GM19238 (cell line): ENCODE results near the gene SHANK3.

Experiments
- DNase-seq: peaks from one replicate; pipeline ENCODE4 v3.0.0; 2011; ENCODE audit warnings: low spot score; ENCODE audit not compliant: insufficient read length

SHANK3 gene

GRCh38 chr22:50699001-50699755 lies 26.6 kb downstream of the SHANK3 start:
- no peak for DNase-seq

- DNase-seq: no peak
Observed at GRCh38 chr22:50699756-50700386, 27.2 kb downstream of the SHANK3 start.

DNA sequence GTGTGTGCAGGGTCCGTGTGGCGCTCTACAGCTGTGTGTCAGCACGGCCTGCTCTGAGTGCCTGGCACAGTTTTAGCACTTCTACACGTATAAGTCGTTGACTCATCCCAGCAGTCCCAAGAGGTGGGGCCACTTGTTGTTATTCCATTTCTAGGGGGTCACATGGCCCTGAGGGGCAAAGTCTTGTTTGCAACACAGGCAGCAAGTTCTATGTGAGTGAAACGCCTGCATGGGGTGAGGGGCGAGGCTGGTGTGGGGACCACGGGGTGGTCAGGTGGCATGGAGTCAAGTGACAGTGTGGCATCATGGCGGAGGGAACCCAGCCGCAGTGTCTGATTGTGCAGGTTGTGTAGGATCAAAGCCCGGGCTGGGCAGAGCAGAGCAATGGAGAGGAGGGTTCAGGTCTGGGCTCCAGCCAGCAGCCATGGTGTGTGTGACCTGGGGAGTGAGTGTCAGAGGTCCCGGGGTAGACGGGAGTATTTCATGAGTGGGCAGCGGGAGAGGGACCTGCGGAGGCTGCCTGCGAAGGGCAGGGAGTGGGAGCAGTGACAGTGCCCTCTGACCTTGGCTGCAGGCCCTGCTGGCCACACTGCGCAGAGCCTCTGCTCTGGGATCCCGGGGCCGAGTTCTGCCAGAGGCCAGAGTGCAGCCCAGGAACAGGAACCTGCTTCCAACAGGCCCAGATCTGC lies 27.9 kb downstream of the SHANK3 start:
- DNase-seq: no peak

DNA sequence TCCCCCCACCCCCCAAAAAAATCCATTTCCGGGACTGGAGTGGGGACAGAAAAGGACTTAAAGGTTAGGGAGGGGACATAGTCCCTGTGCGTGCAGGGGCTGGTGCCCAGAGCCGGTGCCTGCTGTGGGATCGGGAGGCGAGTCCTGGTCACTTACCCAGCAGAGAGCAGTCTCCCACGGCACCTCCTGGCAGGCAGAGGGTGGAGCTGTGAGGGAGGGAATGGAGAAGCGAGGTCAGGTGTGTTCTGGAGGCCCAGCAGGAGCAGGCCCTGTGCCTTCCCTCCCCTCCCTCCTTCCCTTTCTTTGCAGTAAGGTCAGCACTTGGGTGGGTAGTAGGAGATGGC lies 28.4 kb downstream of the SHANK3 start:
- no peak for DNase-seq

GRCh38 chr22:50701428-50702154 lies 29.0 kb downstream of the SHANK3 start:
- DNase-seq: no peak

DNA sequence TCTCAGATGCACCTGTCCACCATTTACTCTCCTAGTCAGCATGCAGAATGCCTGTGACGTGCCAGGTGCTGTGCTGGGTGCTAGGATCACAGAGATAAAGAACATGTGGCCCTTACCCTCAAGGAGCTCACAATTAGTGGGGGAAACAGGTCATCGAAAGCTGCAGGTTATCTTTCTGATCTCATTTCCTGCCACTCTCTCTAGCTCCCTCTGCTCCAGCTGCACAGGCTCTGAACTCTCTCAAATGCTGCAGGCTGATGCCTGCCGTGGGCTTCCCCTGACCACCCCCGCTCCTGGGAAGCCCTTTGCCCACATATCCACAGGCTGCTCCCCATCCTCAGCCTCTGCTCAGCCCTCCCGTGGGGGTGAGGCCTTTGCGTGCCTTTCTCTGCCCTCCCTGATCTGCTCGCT lies 29.6 kb downstream of the SHANK3 start:
- no peak for DNase-seq

GRCh38 chr22:50702821-50703725 lies 30.4 kb downstream of the SHANK3 start:
- DNase-seq: no peak

DNA sequence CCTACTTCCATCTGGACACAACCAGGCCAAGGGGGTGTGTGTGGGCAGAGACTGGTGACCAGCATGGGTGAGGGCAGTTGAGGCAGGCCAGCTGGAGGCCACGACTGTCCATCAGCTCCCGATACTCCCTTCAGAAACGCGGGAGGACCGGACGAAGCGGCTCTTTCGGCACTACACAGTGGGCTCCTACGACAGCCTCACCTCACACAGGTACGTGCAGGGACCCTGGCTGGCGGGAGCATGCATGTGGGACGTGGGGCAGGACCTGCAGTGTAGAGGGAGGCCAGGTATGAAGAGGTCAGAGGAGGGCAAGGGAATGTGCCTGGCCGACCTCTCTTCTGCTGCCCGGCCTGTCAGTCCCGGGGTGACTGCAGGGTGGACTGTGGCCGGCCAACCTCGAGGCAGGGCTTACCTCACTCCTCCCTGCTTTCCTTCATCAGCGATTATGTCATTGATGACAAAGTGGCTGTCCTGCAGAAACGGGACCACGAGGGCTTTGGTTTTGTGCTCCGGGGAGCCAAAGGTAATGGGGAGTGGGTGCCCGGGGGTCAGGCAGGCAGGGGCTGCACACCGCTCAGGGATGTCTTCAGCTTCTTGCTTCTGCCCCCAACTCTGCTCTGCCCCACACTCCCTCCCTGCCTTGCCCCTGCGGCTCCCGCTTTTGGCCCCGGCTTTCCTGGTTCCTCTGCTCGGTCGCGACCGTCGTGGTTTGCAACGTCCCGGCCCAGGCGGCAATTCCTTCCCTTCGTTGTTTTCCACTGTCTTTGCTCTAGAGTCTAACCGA lies 31.3 kb downstream of the SHANK3 start:
- DNase-seq: no peak

DNA sequence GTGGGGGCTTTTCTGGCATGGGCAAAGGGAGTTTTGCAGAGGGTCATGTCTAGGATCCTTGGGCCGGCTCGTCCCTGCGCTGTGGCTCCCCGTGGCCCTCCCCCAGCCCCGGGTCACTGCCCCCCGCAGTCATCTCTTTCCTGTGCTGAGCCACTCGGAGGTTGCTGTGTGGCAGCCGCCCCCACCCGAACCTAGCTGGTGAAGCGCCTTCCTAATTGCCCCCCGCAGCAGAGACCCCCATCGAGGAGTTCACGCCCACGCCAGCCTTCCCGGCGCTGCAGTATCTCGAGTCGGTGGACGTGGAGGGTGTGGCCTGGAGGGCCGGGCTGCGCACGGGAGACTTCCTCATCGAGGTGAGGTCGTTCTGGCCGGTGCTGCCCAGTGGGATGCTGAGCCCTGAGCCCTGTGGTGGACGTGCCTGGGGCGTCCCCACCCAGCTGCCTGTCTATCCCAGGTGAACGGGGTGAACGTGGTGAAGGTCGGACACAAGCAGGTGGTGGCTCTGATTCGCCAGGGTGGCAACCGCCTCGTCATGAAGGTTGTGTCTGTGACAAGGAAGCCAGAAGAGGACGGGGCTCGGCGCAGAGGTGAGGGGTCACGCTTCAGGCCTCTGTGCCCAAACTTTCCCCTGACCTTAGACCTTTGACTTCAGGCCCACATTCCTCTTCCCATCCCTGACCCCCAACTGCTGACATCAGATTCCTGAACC lies 32.0 kb downstream of the SHANK3 start:
- no peak for DNase-seq

GRCh38 chr22:50705219-50705691 lies 32.6 kb downstream of the SHANK3 start:
- no peak for DNase-seq

- DNase-seq: no peak
Observed at GRCh38 chr22:50705851-50706351, 33.3 kb downstream of the SHANK3 start.

DNA sequence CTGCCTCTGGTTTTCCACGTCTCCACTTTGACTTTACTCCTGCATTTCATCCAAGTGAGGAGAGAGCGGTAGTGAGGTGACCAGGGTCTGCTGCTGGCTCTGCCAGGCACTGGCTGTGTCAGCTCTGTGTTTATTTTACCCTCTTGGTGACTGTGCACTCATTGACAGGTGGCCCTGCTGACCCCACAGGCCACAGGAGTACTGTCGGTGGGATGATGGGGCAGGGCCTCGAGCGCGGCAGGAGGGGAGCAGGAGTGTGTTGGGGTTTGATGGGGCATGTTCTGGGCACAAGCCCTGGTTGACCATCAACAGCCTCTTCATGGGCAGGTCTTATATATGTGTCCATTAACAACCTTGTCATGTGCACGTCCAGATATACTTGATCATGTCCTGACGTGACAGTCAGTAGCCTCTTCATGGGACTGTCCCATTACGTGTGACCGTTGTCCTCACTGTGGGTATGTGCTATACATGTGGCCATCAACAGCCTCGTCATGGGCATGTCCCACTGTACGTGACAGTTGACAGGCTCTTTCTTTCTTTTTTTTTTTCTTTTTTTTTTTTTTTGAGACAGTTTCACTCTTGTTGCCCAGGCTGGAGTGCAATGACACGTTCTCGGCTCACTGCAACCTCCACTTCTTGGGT lies 34.0 kb downstream of the SHANK3 start:
- no peak for DNase-seq

DNA sequence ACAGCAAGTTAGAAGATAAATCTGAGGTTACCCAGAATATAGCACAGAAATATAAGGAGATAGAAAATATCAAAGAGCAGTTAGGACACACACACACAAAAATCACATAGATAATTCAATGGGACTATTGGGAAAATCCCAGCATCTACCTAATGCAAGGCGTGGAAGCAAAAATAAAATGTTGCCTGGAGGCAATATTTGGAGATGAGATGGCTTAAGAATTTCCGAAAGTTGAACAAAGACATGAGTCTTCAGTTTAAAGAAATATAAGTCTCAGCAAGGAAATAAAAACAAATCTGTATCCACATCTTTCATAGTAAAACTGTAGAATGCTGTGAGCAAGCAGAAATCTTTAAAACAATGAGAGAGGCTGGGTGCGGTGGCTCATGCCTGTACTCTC lies 35.9 kb downstream of the SHANK3 start:
- no peak for DNase-seq

DNA sequence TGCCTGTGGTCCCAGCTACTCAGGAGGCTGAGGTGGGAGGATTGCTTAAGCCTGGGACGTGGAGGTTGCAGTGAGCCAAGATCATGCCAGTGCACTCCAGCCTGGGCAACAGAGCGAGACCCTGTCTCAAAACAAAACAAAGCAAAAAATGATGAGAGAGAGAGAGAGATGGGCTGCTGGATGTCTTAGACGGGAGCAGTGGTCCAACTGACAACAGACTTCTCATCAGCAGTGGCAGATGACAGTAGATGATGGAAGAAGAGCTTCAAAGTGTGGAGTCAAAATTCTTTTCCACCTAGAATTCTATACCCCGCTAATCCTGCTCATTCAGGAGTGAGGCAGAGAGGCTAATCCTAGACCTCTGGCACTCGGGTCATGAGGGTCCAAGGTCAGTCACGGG lies 36.4 kb downstream of the SHANK3 start:
- no peak for DNase-seq

GRCh38 chr22:50710221-50710620 lies 37.6 kb downstream of the SHANK3 start:
- DNase-seq: no peak

DNA sequence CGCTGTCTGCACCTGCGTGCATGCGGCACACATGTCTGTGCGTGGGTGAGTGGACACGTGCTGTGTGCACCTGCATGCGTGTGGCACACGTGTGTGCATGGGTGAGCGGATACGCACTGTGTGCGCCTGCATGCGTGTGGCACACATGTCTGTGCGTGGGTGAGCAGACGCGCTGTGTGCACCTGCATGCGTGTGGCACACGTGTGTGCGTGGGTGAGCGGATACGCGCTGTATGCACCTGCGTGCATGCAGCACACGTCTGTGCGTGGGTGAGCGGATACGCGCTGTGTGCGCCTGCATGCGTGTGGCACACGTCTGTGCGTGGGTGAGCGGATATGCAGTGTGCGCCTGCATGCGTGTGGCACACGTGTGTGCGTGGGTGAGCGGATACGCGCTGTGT lies 38.3 kb downstream of the SHANK3 start:
- DNase-seq: no peak

DNA sequence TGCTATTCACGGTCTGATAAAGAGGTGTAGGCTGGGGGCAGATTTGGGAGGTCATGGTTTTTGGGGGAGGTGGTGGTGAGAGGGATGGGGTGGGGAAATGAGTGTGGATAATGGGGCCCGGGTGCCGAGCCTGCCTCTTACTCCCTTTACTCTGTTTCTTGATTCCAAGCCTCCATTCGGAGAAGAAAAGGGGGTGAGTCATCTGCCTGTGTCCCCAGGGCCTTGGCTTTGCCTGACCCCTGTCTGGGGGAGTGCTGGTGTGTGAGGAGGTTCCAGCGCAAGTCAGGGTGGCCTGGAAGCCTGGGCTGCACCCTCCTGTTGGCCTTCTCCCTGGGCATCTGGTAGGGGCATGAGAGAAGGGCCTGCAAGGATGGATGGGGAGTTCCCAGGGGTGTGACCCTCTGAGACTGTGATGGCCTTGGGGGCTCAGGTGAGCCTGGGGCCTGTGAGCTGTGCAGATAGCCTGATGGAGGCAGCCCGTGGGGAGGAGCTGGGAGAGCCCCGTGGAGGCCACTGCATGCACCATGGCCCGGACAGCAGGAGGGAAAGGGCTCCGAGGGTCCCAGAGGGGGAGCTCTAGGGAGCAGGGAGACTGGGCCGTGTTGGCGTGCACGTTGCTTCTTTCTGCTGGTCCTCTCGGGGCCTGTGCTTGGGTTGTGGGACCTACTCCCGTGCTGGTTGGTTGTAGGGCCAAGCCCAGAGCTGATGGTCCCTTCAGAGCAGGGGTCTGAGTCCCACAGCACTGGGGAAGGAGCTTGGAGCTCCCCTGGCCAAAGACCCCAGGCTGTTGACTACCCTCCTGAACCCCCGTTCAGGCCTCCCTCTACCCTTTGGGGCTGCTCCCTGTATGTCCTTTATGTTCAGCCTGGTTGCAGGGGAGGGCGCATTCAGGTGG lies 39.1 kb downstream of the SHANK3 start:
- no peak for DNase-seq
